GM19193 (cell line): Measurements from ENCODE around the gene CFAP221.

ENCODE experiments used
- POLR2A ChIP-seq: IDR thresholded peaks from 4 replicates; pipeline ENCODE4 v1.6.1; 2011; ENCODE audit not compliant: insufficient read depth, insufficient read length; ENCODE audit errors: extremely low read depth

The CFAP221 gene

DNA sequence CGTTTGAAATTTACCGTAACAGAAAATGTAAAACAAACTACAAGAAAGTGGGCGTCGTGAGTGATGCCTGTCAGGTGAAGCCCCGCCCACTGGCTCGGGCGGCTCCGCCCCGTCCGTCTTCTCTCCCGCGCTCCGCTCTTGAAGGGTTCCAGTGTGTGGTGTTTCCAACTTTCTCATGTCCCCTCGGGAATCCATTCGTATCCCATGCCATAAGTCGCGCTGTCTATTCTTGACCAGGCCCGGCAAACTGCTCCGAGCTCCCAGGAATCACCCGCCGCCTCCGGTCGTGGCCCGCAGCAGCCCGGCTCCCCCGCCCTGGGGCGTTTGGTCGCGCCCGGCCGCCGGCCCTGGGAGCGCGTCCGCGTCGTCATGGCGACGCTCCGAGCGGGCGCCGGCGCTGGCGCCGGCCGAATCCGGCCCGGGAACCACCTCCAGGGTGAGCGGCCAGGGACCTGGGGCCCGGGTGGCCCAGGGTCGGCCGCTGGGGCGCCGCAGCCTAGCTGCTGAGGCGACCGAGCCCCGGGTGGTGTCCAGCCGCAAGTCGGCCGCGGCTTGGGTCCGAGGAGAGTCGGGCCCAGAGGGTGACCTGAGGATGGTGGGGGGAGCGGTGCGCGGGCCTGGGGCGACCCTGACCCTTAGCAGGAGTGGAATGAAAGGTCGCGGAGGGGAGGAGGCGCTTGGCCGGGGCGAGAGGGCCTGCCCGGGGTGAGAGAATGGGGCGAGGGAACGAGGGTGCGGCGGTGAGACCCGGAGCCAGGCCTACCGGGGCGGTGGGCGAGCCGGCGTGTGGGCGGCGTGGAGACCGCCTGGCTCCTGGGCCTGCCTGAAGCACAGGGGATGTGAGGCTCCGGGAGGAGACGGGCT is at the start of gene CFAP221:
Gene CFAP221, plus strand, starts transcription at position 375 of the 864 bp plus-strand sequence. CDS start 1,683 bp downstream, outside the sequence.
- no peak for TF ChIP-seq POLR2A

DNA sequence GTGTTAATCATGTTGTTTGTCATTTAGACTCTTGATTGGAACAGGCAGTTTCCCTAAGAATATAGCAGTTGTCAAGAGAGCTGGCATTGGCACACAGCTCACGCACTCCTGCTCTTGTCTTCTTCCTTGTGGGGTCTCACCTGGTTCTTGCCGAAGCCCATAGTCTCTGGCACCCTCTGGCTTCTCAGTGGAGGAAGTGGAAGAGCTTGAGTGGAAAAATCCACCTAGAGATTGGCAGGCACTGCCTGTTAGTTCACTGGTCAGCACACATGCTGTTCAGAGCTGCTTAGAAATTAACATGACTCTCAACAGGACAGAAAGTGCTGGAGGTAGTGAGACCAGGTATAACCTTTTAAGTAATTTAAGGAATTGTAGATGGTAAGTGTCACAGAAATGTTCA is 48.3 kb upstream of the CFAP221 start:
- TF ChIP-seq POLR2A: no peak

DNA sequence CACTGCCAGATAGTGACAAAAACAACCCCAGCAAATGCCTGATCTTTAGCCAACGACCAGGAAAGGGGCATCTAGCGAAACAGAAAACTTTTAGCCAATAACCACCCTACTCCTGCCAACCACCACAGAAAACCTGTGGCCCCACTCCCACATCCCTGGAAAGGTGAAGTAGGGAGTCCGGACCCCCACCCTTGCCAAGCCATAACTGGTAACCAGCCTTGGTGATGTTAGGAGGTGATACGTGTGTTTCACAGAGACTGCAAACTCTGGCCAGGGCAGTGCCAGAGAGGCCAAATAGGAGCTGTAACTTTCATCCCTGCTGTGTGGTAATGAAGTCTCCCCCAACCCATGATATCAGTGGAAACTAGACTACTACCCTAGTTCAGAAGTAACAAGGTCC is 47.6 kb upstream of the CFAP221 start:
- TF ChIP-seq POLR2A: no peak

DNA sequence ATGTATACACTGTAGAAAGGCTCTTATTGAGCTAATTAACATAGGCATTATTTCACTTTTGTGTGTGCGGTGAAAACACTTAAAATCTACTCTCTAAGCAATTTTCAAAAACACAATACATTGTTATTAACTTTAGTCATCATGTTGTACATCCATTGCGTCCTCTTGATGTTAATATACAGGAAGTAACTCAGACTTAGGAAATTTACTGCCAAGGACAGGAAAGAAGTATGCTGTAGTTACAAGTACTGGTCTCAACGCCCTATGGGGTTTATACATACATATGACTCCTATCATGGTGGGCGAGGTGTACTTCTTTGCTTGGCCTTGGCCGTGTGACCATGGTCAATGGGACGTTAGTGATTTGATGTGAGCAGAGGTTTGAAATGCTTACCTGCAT is 35.5 kb upstream of the CFAP221 start:
- no peak for TF ChIP-seq POLR2A

DNA sequence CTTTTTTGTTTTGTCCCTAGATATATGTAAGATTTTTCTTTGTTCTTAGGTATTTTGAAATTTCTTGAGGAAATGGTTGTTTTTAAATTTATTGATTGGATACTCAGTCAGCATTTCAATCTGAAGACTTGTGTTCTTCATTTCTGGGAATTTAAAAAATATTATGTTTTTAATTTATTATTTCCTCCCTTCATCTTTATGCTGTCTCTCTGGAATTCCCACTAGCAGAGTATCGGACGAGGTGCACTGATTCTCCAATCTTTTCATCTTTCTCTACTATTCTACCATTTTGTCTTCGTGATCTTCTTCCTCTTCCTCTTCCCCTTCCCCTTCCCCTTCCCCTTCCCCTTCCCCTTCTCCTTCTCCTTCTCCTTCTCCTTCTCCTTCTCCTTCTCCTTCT is 32.3 kb upstream of the CFAP221 start:
- no peak for TF ChIP-seq POLR2A

DNA sequence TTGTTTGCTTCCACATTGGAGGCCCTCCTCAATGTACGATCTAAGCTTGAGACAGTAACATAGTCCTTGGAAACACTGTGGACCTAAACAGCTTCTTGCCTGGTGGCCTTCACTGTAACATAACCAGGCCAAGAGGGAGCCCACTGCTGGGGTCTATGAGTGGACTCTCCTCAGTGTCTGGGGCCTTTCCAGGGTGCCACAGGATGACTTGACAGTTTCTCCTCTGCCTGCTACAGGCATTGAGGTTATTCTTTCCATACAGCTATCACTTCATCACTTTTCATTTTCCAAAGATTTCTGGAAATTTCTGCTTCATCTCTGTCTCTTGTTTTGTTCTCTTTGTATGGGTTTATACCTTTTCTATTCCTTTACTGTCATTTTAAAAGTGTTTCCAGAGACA is 31.3 kb upstream of the CFAP221 start:
- TF ChIP-seq POLR2A: no peak

DNA sequence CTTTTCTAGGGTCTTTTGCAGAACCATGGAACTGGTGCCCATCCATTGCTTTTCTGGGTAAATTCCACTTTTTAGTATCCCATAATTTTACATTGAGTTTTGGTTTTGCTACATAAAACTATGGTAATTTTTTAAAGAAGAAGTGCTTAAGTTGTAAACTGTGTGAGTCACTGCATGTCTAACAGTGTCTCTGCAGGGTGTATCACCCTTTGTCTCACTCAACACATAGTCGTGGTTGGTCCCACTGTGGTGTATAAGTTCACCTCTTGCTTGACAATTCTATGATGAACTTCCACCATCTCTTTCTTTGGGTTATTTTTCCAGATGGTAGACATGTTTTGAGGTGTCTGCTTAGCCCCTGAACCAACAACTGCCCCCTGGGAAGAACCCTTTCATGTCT is 30.4 kb upstream of the CFAP221 start:
- TF ChIP-seq POLR2A: no peak

DNA sequence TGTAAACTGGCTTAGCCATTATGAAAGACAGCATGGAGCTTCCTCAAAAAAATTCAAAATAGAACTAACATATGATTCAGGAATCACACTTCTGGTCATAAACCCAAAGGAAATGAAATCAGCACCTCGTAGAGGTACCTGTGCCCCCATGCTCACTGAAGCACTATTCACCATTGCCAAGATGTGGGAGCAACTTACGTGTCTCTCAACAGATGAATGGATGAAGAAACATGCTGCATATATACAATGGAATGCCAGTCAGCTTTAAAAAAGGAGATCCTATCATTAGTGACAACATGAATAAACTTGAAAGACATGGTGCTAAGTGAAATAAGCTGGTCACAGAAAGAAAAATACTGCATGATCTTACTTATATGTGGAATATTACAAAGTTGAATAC is 28.1 kb upstream of the CFAP221 start:
- no peak for TF ChIP-seq POLR2A

DNA sequence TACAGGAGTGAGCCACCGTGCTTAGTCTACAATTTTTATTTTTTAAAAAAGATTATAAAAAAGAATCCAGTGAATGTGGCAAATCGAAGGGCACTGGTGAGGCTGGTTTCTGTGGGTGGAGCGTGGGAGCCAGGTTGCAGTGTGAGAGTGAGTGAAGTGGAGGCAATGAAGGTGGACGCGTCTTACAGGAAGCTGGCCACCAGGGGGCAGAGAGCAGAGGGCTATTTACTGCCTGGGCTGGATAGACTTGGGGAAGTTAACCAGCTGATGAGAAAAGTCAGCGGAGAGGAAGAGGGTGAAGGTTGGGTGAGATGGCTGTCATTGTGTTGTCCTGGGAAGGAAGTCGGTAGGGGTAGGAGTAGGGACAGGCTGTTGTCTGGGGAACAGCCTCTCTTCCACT is 26.8 kb upstream of the CFAP221 start:
- no peak for TF ChIP-seq POLR2A

DNA sequence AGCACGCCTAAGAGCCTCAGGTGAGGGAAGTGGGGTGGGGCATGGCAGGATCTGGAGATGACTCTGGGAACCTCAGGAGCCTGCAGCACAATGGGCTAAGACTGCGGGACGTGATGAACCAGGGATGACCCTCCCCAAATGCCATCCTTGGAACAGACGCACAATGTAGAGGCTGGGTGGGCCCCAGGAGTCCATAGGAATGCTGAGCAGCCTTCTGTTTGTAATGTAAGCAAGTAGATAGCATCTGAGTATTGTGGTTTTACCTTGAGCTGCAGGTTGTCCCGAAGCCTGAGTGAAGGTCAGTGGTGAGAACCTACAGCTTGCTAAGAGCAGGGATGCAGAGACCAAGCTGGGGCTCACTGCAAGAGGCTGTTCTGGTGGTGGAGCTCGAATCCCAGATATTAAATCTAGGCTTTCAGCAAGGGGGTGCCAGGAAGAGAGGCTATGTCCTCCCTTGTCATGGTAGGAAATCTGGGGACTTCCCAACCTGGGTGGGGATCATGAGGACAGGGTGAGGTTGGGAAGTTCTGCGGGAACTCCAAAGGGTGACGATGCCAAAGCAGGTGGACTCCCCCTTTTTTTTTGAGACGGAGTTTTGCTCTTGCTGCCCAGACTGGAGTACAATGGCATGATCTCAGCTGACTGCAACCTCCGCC is 25.7 kb upstream of the CFAP221 start:
- TF ChIP-seq POLR2A: no peak

DNA sequence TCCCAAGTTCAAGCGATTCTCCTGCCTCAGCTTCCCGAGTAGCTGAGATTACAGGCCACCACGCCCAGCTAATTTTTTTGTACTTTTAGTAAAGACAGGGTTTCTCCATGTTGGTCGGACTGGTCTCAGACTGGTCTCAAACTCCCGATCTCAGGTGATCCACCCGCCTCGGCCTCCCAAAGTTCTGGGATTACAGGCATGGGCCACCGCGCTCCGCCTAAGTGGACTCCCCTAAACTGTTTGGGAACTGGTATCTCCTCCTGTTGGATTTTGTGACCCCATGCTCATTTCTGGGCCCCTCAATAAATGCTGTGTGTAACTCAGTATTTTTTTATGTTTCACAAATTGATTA is 25.2 kb upstream of the CFAP221 start:
- no peak for TF ChIP-seq POLR2A

DNA sequence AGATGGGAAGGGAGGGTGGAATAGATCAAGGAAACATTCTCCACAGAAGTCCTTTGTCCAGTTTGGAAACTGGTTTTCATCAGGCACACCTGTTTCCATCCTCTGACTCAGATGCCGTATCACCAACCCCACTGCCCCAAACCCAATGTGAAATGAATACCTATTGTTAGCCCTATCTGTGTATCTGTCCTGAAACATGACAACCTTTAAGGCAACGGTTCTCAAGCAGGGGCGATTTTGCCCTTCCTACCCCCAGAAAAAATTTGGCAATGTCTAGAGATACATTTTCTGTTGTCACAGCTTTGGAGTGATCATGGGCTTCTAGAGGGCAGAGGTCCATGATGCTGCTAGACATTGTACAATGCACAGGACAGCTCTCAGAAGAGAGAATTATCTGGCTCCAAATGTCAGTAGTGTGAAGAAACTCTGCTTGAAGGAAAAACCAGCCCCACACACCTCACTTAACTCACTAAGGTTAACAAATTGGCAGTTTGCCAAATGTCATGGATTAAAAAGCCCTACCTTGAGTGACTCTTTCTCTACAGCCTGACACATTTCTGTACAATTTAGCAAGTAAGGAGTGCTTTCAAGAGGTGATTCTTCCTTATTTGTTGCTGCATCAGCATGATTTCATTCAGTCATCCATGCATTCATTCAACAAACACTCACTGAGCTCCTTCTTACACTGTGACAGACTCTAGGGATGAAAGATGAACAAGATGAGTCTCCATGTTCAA is 23.4 kb upstream of the CFAP221 start:
- TF ChIP-seq POLR2A: no peak

DNA sequence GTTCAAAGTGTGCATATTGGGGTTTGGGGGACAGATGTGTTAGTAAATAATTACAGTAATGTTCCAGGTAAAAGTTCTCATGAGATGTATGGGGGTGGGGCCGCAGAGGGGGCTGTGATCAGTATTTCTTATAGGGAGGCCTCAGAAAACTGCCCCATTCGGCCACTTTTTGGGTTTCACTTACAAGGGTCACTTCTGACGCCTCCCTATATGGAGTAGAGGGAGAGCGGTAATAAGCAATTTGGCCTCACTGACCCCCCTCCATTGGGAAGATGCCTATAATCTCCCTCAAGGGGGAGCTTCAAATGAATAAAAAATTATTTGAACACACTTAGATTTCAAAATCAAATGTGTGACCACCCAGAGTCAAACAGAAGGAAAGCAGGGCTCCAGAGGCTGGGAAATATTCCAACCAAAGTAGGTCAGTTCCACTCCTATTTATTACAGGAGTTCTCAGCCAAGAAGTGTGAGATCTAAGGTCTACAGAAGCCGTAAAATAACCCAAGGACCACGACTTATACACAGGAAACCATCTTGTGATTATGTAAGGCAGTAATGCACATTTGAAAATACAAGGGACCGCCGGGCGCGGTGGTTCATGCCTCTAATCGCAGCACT is 22.7 kb upstream of the CFAP221 start:
- TF ChIP-seq POLR2A: no peak

DNA sequence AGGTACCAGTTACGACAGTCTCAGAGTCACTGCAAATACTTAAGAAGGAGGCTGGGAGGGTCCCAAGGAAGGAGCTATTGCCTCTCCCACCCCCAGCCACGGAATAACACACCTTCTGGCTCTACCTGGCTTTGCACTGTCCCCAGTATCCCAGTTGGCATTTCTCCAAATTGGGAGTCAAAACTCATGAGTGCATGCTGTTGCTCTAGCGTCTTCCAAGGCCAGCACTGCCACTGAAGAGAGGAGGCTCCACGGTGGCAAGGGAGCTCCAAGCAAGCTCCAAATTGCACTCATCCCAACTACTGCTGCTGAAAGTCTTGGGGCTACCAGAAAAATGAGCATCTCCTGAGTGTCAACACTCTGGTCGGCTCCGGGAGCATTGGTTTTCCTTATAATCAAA is 21.6 kb upstream of the CFAP221 start:
- no peak for TF ChIP-seq POLR2A

DNA sequence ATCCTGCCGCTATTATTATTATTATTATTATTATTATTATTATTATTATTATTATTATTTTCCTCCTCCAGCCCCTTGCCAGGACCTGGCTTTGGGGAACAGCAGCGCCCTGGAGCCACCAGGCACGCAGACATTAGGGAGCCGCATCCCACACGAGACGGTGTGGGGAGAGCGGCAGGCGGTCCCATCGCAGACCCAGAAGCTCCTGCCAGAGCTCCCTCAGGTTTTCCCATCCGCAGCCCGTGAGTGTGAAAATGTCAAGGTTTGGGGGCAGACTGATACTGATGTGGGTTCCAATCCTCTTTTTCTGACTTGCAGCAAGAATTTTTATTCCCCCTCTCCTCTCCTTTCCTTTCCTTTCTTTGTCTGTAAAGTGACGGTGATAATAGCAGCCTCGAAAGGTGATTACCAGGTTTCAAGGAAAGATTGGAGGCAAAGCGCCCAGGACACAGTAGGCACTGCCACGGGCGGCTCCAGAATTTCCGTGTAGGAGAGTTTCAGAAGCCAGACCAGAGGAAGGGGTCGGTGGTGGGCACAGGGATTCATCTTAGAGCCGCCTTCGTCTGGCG is 20.8 kb upstream of the CFAP221 start:
- TF ChIP-seq POLR2A: no peak
